AG09309 (cell line): ENCODE data around the gene ZC3H13.

ENCODE experiments used
- DNase-seq: peaks from one replicate; pipeline ENCODE4 v3.0.0-alpha.2; 2010; ENCODE audit warnings: low read depth
- H3K4me3 ChIP-seq: 2 replicates; pipeline ENCODE4 v1.5.1; 2011; ENCODE audit warnings: mild to moderate bottlenecking, low read depth, low read length, moderate library complexity; ENCODE audit not compliant: control insufficient read depth
- TF ChIP-seq, protein P1 (sequence below): IDR thresholded peaks from 2 replicates; pipeline ENCODE4 v1.5.1; 2011; ENCODE audit warnings: mild to moderate bottlenecking, low read depth, low read length, inconsistent platforms; ENCODE audit not compliant: insufficient read depth, control insufficient read depth; ENCODE audit errors: missing control alignments

ZC3H13 gene, protein sequence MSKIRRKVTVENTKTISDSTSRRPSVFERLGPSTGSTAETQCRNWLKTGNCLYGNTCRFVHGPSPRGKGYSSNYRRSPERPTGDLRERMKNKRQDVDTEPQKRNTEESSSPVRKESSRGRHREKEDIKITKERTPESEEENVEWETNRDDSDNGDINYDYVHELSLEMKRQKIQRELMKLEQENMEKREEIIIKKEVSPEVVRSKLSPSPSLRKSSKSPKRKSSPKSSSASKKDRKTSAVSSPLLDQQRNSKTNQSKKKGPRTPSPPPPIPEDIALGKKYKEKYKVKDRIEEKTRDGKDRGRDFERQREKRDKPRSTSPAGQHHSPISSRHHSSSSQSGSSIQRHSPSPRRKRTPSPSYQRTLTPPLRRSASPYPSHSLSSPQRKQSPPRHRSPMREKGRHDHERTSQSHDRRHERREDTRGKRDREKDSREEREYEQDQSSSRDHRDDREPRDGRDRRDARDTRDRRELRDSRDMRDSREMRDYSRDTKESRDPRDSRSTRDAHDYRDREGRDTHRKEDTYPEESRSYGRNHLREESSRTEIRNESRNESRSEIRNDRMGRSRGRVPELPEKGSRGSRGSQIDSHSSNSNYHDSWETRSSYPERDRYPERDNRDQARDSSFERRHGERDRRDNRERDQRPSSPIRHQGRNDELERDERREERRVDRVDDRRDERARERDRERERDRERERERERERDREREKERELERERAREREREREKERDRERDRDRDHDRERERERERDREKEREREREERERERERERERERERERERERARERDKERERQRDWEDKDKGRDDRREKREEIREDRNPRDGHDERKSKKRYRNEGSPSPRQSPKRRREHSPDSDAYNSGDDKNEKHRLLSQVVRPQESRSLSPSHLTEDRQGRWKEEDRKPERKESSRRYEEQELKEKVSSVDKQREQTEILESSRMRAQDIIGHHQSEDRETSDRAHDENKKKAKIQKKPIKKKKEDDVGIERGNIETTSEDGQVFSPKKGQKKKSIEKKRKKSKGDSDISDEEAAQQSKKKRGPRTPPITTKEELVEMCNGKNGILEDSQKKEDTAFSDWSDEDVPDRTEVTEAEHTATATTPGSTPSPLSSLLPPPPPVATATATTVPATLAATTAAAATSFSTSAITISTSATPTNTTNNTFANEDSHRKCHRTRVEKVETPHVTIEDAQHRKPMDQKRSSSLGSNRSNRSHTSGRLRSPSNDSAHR (N-terminal part only)

DNA sequence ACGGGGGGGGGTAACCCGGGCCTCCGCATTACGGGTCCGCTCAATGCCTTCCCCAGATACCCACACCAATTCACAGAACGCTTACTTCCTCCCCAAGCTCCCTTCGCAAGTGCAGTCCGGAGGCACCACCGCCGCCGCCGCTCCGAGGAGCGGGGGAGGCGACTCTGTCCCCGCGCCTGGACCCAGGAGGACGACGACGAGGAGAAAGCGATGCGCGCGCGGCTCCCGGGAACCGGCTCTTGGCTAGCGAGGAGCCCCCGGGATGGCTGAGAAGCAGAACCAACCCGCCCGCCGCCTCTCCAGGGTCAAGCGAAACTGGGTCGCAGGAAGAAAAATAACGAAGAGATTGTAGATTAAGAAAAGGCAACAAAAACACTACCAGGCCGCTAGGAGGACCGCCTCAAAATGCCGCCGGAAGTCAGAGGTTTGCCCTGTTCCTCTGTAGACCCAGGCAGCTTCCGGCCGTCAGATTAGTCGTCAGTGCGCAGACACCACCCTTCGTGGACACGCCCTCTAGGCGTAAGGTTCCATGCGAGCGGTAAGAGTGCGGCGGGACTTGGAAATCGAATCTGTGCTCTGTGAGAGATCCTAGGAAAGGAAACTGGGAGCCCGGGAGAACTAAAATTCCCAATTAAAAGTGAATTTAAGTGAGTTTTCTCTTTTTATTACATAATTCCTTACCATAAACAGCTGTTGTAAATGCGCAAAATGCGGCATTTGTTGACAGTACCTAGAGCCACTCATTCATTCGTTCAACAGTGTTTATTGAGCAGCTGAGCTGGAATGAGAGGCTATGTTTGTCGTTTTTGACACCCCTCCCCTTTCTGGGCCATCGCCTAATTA is at the start of gene ZC3H13:
Gene ZC3H13, minus strand, starts transcription at position 428 of the 843 bp plus-strand sequence. CDS start 7,239 bp downstream, outside the sequence.
- TF ChIP-seq, protein P1, sequence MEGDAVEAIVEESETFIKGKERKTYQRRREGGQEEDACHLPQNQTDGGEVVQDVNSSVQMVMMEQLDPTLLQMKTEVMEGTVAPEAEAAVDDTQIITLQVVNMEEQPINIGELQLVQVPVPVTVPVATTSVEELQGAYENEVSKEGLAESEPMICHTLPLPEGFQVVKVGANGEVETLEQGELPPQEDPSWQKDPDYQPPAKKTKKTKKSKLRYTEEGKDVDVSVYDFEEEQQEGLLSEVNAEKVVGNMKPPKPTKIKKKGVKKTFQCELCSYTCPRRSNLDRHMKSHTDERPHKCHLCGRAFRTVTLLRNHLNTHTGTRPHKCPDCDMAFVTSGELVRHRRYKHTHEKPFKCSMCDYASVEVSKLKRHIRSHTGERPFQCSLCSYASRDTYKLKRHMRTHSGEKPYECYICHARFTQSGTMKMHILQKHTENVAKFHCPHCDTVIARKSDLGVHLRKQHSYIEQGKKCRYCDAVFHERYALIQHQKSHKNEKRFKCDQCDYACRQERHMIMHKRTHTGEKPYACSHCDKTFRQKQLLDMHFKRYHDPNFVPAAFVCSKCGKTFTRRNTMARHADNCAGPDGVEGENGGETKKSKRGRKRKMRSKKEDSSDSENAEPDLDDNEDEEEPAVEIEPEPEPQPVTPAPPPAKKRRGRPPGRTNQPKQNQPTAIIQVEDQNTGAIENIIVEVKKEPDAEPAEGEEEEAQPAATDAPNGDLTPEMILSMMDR, result peak; percentile 27
- peak; percentile 79 for DNase-seq

DNA sequence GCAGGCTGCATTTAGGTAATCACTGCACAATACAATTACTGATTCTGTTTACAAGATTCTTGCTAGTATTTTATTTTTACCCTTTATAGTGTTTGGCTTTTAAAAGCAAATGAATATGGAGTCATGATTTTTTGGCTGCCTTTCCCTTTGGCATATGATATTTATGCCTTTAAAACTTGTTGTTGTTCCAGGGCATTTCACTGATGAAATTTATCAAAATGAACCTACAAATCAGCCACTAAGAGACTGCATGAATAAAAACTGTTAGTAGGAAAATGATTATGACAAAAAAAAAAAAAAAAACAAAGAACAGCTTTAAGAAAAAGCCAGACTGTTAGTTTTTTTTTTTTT is 49.7 kb upstream of the ZC3H13 start:
- TF ChIP-seq, protein P1, result no peak
- H3K4me3 ChIP-seq, result no peak overlapping the region
- DNase-seq, result no peak

More for the DNA sequence above, at the start of gene ZC3H13:
- peak within 1 kb of the TSS; percentile 89 for H3K4me3 ChIP-seq

DNA sequence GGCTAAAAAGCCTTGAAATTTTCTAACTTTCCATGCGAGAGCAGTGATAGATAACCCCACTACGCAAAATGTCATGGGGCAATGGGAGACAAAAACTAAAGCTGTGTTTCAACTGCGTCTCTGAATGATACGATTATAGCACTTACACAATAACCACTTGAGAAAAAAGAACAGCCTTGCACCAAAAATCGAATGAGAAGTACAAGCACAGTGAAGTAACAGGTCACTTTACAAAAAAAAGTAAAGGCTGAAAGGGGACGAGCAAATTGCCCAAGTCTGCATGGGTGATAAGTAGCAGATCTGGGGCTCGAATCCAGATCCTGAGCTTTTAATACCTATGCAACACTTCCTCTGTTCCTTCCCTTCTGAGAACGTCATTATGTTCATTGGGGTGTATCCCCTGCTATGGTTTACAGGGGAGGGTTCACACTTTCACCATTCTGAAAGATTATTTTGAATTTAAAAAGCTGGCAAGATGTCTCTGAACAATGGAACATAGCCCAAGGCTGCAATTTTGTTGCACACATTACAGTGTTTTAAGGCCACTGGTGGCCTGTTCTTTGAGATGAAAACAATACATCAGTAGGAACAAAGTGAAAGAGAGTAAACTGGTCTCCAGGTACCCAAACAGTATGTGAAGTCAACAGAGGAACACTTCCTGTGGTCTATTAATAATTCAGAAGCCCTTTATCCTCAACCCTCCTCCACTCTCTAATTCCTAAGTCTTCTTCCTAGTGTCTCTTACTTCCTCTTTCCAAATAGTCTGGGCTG is 49.1 kb upstream of the ZC3H13 start:
- DNase-seq, result no peak
- TF ChIP-seq, protein P1, result no peak
- H3K4me3 ChIP-seq, result no peak overlapping the region

DNA sequence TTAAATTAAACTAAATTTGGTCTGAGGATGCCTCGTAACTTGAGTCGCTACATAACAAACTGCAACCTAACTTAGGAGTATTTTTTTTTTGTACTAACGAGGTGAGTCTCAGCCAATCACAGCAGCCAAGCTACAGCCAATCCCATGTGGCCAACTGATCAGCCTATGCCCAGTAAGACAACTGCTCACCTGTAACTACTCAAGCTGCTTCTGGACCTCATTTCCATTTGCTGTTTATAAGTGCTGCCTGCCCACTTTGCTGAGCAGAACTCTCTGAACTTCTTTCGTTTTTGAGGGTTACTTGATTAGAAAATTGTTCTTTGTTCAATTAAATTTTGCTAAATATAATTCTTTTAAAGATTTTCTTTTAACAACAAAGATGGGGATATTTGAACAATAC is 48.5 kb upstream of the ZC3H13 start:
- DNase-seq, result no peak
- TF ChIP-seq, protein P1, result no peak

DNA sequence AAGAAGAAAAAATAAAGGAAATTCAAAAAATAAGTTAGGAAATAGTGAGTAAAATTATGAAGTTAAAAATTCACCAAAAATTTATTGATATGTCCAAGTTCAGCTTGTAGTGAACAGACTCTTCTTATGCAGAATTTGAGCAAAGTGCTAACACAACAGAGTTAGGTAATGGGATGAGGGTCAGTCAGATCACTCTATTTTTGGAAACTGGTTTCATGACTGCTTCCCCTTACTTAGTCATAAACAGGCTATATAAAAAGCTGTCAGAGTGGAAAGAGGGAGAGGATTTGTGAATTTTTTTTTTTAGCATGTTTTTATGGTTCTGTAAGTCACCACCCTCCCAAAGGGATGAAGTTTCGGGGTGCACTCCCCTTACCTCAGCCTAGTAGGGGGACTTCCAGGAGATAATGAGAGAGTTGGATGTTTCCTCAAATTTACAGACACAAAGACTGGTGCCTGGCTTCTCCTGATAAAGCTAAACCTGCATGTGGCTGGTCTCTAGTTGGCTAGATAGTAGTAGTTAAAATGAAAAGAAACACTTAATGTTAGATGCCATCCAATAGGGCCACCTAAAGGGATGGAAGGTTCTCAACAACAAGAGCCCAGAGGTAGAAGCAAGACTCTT is 47.8 kb upstream of the ZC3H13 start:
- TF ChIP-seq, protein P1, result no peak
- DNase-seq, result no peak
- H3K4me3 ChIP-seq, result no peak overlapping the region

More for the DNA sequence above, 48.5 kb upstream of the ZC3H13 start:
- H3K4me3 ChIP-seq, result no peak overlapping the region
